HEK293 (cell line): ENCODE results near the gene LHB.

ENCODE experiments used
- CTCF ChIA-PET: fragments of 350-600 bp; formaldehyde crosslinking; extraction: SDS; loops from one replicate; lab custom pipeline; 2021; ENCODE audit warnings: antibody characterized with exemption; lab: Yijun Ruan, JAX
- POLR2A ChIA-PET: fragments of 300-600 bp; formaldehyde crosslinking; extraction: SDS; loops from one replicate; lab custom pipeline; 2020; ENCODE audit warnings: antibody characterized with exemption, inconsistent platforms; lab: Yijun Ruan, JAX
- H3K27ac ChIP-seq: fragments of 200-500 bp; sonication (Bioruptor generic); 2 replicates; pipeline ENCODE4 v1.5.1; 2014; ENCODE audit warnings: low read depth, low read length, control low read depth, inconsistent platforms; ENCODE audit errors: extremely low read depth
- H3K36me3 ChIP-seq, 2 experiments: fragments of 200-500 bp in 1 of 2; sonication (Bioruptor generic) in 1 of 2; 1 replicate in 1 of 2; 2 replicates in 1 of 2; pipeline ENCODE4 v1.5.1; 2014 to 2017; ENCODE audit warnings: inconsistent platforms in 2 of 2, low read length in 2 of 2; ENCODE audit not compliant: control insufficient read depth in 2 of 2, insufficient read depth in 1 of 2
- H3K4me1 ChIP-seq: fragments of 200-500 bp; sonication (Bioruptor generic); 2 replicates; pipeline ENCODE4 v1.5.1; 2014; ENCODE audit warnings: mild to moderate bottlenecking, low read length, inconsistent platforms; ENCODE audit not compliant: control insufficient read depth, insufficient read depth
- H3K4me3 ChIP-seq: 2 replicates; pipeline ENCODE4 v1.5.1; 2011; ENCODE audit warnings: low read depth, mild to moderate bottlenecking, control low read depth, low read length, moderate library complexity
- H3K9me3 ChIP-seq: fragments of 200-500 bp; sonication (Bioruptor generic); 2 replicates; pipeline ENCODE4 v1.5.1; 2014; ENCODE audit warnings: low read depth, low read length, inconsistent platforms; ENCODE audit not compliant: control insufficient read depth, insufficient read depth
- EGR2 ChIP-seq: fragments of 450-650 bp; formaldehyde crosslinking; IDR thresholded peaks from 2 replicates; pipeline ENCODE4 v1.5.1; 2016; ENCODE audit warnings: low read depth, missing biosample characterization, missing genetic modification characterization
- MYNN ChIP-seq: fragments of 450-650 bp; formaldehyde crosslinking; IDR thresholded peaks from 2 replicates; pipeline ENCODE4 v1.5.1; 2016; ENCODE audit warnings: missing biosample characterization, missing genetic modification characterization, borderline replicate concordance
- PATZ1 ChIP-seq: fragments of 450-650 bp; formaldehyde crosslinking; IDR thresholded peaks from 2 replicates; pipeline ENCODE4 v1.5.1; 2016; ENCODE audit warnings: missing biosample characterization, missing genetic modification characterization
- PBX3 ChIP-seq: sonication (generic); formaldehyde crosslinking; IDR thresholded peaks from 2 replicates; pipeline ENCODE4 v1.8.1; 2022; ENCODE audit warnings: mild to moderate bottlenecking, moderate library complexity, missing genetic modification reagents
- TRIM28 ChIP-seq: IDR thresholded peaks from 2 replicates; pipeline ENCODE4 v1.6.1; 2011; ENCODE audit warnings: low read length, control low read depth, borderline replicate concordance
- ZBTB7A ChIP-seq: fragments of 450-650 bp; formaldehyde crosslinking; IDR thresholded peaks from 2 replicates; pipeline ENCODE4 v1.5.1; 2016; ENCODE audit warnings: low read depth, missing biosample characterization, missing genetic modification characterization
- ZFHX2 ChIP-seq: fragments of 450-650 bp; formaldehyde crosslinking; conservative IDR thresholded peaks from 2 replicates; pipeline ENCODE4 v1.5.1; 2016; ENCODE audit warnings: missing biosample characterization, missing genetic modification characterization
- ZFP3 ChIP-seq: fragments of 450-650 bp; formaldehyde crosslinking; IDR thresholded peaks from 2 replicates; pipeline ENCODE4 v1.5.1; 2016; ENCODE audit warnings: low read depth, missing biosample characterization, missing genetic modification characterization
- ZNF221 ChIP-seq: fragments of 450-650 bp; formaldehyde crosslinking; IDR thresholded peaks from 2 replicates; pipeline ENCODE4 v1.5.1; 2017; ENCODE audit warnings: missing biosample characterization, missing genetic modification characterization, borderline replicate concordance
- ZNF266 ChIP-seq: fragments of 450-650 bp; formaldehyde crosslinking; IDR thresholded peaks from 2 replicates; pipeline ENCODE4 v1.5.1; 2016; ENCODE audit warnings: missing biosample characterization, missing genetic modification characterization, low read depth
- ZNF280D ChIP-seq: fragments of 450-650 bp; formaldehyde crosslinking; IDR thresholded peaks from 2 replicates; pipeline ENCODE4 v1.5.1; 2016; ENCODE audit warnings: missing biosample characterization, missing genetic modification characterization
- ZNF311 ChIP-seq: fragments of 450-650 bp; formaldehyde crosslinking; IDR thresholded peaks from 2 replicates; pipeline ENCODE4 v1.5.1; 2017; ENCODE audit warnings: missing biosample characterization, missing genetic modification characterization, borderline replicate concordance
- ZNF341 ChIP-seq: fragments of 450-650 bp; formaldehyde crosslinking; IDR thresholded peaks from 2 replicates; pipeline ENCODE4; 2016; ENCODE audit warnings: low read depth, missing biosample characterization, missing genetic modification characterization
- ZNF473 ChIP-seq: fragments of 450-650 bp; formaldehyde crosslinking; IDR thresholded peaks from 2 replicates; pipeline ENCODE4 v1.5.1; 2017; ENCODE audit warnings: missing biosample characterization, missing genetic modification characterization
- ZNF513 ChIP-seq: fragments of 450-650 bp; IDR thresholded peaks from 2 replicates; pipeline ENCODE4 v1.5.1; 2018; ENCODE audit warnings: missing biosample characterization, missing genetic modification characterization
- ZNF521 ChIP-seq: fragments of 450-650 bp; formaldehyde crosslinking; IDR thresholded peaks from 2 replicates; pipeline ENCODE4 v1.5.1; 2017; ENCODE audit warnings: missing biosample characterization, mild to moderate bottlenecking, missing genetic modification characterization
- ZNF664 ChIP-seq: fragments of 450-650 bp; formaldehyde crosslinking; IDR thresholded peaks from 2 replicates; pipeline ENCODE4 v1.5.1; 2016; ENCODE audit warnings: missing biosample characterization, missing genetic modification characterization
- ZNF692 ChIP-seq: fragments of 450-650 bp; formaldehyde crosslinking; IDR thresholded peaks from 2 replicates; pipeline ENCODE4 v1.5.1; 2016; ENCODE audit warnings: missing biosample characterization, missing genetic modification characterization

LHB gene

GRCh38 chr19:49006905-49007304 is 10.0 kb downstream of the LHB start:
- no peak overlapping the region for H3K4me3 ChIP-seq
- H3K36me3 ChIP-seq, result peaks cover 57 to 83% of the 10 kb centered on the region in 2 experiments
- CTCF ChIA-PET, result interaction anchor here (2.4 to 9.4 kb wide), 2 partner anchors 8 to 13 kb away, joined by 15 to 133 read pairs; partner anchors contain the start of genes GYS1 and RUVBL2
- no peaks in the 10 kb centered on the region for H3K9me3 ChIP-seq
- POLR2A ChIA-PET, result interaction anchor here (1.2 kb wide), 1 partner anchor 13 kb away, joined by 6 read pairs; the partner anchor contains the start of genes GYS1 and RUVBL2
- H3K27ac ChIP-seq, result no peak overlapping the region
- no peak for TF ChIP-seq ZNF266 (tag by site-specific recombination)
- no peak for TF ChIP-seq MYNN
- no peak for TF ChIP-seq ZNF221 (tag by site-specific recombination)
- TF ChIP-seq TRIM28, result no peak
- TF ChIP-seq ZBTB7A (tag by site-specific recombination), result no peak
- no peak for TF ChIP-seq ZNF280D (tag by site-specific recombination)
- no peak for TF ChIP-seq ZNF473 (tag by site-specific recombination)
- no peak for TF ChIP-seq ZNF341 (tag by site-specific recombination)
- TF ChIP-seq ZNF513 (tag by site-specific recombination), result no peak
- TF ChIP-seq PBX3 (CRISPR knock-in tag), result no peak
- no peak for TF ChIP-seq ZNF521 (tag by site-specific recombination)
- no peak for TF ChIP-seq ZNF664 (tag by site-specific recombination)
- TF ChIP-seq PATZ1, result no peak
- no peaks in the 10 kb centered on the region for H3K4me1 ChIP-seq

GRCh38 chr19:49004964-49005614 is 11.8 kb downstream of the LHB start:
- peaks cover 64 to 70% of the 10 kb centered on the region in 2 experiments for H3K36me3 ChIP-seq

More at GRCh38 chr19:49004964-49005614, 11.8 kb downstream of the LHB start:
- Histone ChIP-seq H3K4me1 (no peaks in the 10 kb centered on the region), H3K27ac (no peak overlapping the region), H3K9me3 (no peaks in the 10 kb centered on the region), H3K4me3 (no peak overlapping the region)
- ChIA-PET CTCF (interaction anchor here (0.6 to 3.2 kb wide), 5 partner anchors 12 to 101 kb away, joined by 3 to 23 read pairs (median 4); partner anchors contain the start of genes GYS1 and RUVBL2), POLR2A (interaction anchor here (0.7 kb wide), 2 partner anchors 105 to 140 kb away, joined by 3 to 4 read pairs; no protein-coding TSS in a partner anchor)
- no peak for TF ChIP-seq ZNF311 (tag by site-specific recombination)
- peak; percentile 44 for TF ChIP-seq ZFHX2 (tag by site-specific recombination)
- TF ChIP-seq ZFP3 (tag by site-specific recombination), result peak; percentile 91
- TF ChIP-seq ZNF341 (tag by site-specific recombination), result 0 out of 2 replicates have a peak, but pooled peaks have one; percentile 33
- peak; percentile 39; the same call in 1 of the 2 replicates for TF ChIP-seq EGR2 (tag by site-specific recombination)
- no peak for TF ChIP-seq ZNF692 (tag by site-specific recombination)
